ENCODE data around the gene F13A1. TPM values are rescaled to one million over a fixed set of nuclear protein-coding genes. Genes with fewer than 3 reads are reported as not detected.

The F13A1 gene
- total RNA-seq, result not detected in 2 replicates

DNA sequence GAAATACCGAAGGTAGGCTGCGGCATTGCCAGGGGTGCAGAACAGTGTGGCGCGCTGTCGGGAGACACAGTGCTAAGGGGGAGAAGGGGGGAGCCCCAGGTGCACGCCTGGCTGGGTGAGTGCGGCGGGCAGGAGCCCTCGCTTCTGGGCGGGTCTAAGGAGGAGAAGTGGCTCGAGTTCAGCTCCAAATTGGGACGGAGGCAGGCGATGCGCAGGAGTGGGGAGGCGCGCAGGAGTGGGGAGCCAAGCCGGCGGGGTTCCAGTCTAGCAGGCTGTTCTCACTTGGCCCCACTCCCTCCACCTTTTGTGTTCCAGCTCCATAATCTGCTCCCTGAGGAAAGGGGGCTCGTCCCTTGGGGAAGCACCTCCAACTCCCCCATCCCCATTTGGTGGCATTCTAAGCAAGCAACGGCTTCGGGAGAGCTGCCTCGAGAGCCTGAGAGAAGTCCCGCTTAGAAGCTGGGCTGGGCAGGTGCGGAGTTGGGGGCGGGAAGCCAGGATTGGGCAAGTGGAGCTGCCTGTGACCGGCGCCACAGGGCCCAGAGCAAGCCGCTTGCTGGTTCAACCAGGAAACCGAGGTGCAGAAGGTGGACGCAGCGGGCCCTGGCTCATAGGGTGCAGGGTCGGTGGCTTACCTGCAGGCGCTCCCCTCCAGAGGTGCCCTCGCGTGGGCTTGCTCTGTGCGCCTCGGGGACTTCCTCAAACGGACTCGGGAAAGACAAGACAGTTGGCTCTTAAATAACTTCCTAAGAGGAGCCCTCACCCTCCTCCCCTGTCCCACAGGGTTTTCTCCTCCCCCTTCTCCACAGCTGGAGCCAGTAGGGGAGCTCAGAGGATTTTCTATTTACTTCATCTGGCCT lies at the start of gene F13A1:
Gene F13A1 (minus strand): TSS at position 711 of the 860 bp plus-strand sequence. CDS start 1,998 bp downstream, outside the sequence.

